ENCODE results near the gene SLC6A11.

Gene SLC6A11

DNA sequence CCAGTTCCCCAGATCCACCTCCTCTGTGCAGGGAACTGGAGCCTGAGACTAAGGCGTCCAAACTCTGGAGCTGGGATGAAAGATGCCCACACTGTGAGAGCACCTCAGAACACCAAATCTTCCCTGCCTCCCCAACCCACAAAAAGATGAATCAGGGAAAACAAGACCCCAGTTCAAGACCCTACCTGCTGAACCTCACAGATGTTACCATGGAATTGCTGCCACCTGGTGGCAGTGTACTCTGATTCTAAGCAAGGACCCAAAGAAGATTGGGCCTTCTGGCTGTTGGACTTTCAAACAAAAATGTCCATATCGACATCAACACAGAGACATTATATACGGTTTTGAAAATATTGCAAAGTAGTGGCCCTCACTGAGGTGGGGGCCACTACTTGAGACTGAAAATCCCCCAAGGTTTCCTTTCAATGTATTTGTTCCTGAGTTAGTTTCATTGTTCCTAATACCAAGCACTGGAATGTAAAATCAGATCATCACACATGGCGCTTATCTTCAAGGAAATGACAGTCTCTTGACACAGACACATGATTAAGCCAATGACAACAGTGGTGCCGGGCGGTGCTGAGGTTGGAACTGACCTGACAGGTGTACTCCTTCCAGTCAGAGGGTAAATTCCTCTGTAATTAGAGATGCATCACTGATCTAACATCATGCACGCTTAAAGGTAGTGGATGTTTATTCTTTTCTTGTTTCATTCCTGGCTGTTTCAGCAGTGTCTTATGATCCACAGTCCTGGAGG lies 67.6 kb downstream of the SLC6A11 start:
- DNase-seq (ENCODE audit: low read depth in 3 of 3, low spot score in 1 of 3): no peak

- DNase-seq (ENCODE audit: low read depth in 3 of 3, low spot score in 1 of 3): no peak
Observed at GRCh38 chr3:10887015-10887414, 71.0 kb downstream of the SLC6A11 start.

- DNase-seq (ENCODE audit: low read depth in 3 of 3, low spot score in 1 of 3): no peak
Observed at GRCh38 chr3:10888518-10889090, 72.6 kb downstream of the SLC6A11 start.

DNA sequence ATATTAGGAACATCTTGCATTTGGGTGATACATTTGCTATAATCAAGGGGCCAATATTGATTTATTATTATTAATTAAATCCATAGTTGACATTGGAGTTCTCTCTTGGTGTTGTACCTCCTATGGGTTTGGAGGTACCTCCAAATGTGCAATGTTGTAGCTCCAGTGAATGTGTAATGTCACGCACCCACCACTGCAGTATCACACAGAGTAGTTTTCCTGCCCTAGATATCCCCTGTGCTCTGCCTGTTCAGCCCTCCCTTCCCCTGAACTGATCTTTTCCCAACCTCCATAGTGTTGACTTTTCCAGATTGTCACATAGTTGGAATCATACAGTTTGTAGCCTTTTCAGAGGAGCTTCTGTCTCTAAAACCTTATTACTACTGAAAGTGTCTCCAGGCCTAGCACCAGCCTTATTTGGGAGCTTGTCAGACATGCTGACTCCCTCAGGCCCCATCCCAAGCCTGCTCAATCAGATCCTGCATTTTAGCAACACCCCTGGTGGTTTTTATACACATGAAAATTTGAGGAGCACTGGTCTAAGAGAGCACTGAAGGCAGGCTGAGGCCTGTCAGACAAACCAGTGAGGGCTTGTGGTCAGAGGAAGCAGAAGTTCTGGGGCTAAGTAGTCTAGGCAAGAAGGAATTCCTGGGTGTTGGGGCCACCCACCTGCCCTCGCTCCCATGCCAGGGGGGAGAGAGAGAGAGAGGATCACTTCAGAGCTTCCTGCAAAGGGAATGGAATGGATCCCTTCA lies 73.4 kb downstream of the SLC6A11 start:
- no peak for DNase-seq (ENCODE audit: low read depth in 3 of 3, low spot score in 1 of 3)

DNA sequence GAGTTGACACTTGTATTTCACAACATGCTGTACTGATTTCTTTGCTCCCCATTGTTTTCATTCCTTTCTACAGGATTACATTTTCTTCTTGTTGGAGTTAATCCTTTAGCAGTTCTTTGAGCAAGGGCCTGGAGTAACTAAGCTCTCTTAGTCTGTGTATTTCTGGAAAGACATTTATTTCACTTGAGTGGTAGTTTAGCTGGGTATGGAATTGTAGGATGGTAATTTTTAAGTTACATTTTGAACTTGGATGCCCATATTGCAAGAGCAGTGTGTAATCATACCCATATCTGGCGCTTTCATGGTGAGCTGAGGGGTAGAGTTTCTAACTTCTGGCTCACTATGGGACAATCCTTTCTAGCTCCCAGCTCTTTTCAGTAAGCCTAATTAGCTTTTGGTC lies 74.6 kb downstream of the SLC6A11 start:
- no peak for DNase-seq (ENCODE audit: low read depth in 3 of 3, low spot score in 1 of 3)

DNA sequence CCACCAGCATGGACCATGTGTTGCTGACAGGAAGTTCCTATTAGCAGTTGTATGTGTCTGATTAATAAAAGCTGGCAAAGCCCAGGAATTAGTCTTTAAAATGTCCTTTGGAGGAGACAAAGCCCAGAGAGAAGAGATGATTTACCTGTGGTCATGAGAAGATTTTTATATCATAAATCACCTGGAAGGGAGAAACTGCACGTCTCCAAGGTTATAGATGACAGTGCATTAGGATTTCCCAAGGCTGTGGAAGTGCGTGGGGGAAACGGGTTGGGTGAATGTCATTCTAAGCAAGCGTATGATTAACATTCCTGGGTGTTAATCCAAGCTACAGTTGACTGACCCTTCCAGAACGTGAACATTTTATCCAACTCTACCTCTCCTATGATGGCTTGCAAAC lies 76.6 kb downstream of the SLC6A11 start:
- no peak for DNase-seq (ENCODE audit: low read depth in 3 of 3, low spot score in 1 of 3)

DNA sequence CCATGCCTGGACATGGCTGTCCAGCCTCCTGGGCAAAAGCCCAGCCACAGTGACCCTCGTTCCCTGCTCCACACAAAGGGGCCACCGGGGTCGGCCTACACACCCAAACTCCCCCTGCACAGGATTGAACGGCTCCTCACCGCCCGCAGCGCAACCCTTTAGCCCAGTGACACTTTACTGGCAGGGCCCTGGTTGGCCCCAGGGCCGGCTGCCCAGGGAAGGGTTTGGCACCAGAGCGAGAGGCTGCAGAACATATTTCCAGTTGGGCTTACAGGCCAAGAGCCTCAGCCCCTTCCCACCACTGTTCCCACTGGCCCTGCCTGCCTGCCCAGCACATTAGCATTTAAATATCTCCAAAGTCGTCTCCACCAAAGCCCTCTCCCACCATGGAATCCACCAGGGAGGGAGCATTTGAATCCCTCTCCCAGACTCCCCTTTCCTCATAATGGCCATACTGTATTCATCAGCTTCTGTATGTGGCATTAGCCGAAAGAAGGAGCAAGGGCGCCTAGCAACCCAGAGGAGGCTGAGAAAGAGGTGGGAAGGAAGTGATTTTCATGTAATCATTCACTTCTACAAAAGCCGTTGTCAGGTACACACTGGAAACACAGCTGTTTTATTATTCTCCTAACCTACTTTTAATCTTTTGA lies 85.4 kb downstream of the SLC6A11 start:
- DNase-seq (ENCODE audit: low read depth in 3 of 3, low spot score in 1 of 3): no peak

- no peak for DNase-seq (ENCODE audit: low read depth in 3 of 3, low spot score in 1 of 3)
Observed at GRCh38 chr3:10907262-10907661, 91.2 kb downstream of the SLC6A11 start.

- no peak for DNase-seq (ENCODE audit: low read depth in 3 of 3, low spot score in 1 of 3)
Observed at GRCh38 chr3:10910367-10910766, 94.3 kb downstream of the SLC6A11 start.

GRCh38 chr3:10911350-10912002 lies 95.4 kb downstream of the SLC6A11 start:
- no peak for DNase-seq (ENCODE audit: low read depth in 3 of 3, low spot score in 1 of 3)

DNA sequence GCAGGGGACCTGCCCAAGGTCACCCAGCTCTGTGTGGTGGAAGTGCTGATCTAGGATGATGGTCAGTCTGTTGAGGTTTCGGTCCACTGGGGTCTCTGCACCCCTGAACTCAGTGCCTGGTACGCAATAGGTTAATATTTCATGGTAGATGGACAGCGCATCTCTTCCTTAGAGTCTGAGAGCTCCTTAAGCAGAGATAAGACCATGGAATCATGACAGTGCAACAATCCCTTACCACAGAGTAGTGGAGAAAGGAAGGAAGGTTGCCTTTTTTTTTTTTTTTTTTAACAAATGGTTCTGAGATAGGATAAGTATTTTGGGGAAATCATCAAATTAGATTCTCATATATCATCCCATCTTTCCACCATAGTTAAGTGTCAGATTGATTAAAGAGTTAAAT lies 96.8 kb downstream of the SLC6A11 start:
- no peak for DNase-seq (ENCODE audit: low read depth in 3 of 3, low spot score in 1 of 3)

DNA sequence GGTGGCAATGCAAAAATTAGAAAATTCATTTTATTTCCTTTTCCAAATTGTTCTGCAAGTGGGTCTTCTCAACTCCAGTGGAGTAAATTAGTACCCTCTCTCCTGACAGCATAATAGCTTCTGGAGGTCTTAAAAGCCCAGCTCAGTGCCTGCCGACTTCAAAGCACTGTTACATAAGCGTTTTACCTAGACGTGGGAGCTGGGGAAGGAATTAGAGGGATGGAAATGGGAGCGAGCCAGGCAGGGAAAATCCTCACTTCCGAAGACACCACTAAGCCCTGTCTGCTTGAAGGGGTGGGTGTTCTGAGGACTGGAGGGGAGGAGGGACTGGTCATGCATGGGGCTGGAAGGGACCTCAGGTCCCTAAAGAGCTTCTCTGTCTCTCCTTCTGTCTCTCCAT lies 99.3 kb downstream of the SLC6A11 start:
- no peak for DNase-seq (ENCODE audit: low read depth in 3 of 3, low spot score in 1 of 3)

DNA sequence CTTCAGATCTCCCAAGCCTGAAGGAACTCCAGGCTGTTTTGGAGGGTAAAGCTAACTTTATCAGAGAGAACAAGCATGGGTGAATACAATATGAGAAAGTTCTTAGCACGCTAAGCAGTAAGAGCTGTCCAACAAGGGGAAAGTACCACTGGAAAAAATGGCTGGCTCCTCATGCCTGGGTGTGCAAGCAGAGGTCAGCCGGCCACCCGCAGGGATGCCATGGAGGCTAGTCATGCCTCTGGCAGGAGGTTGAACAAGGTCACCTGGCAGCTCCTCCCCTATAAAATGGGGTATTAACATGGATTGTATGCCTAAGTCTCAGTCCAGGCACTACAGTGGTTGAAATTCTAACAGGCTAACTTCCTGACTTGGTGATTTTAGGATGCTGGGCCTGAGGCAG lies 101.1 kb downstream of the SLC6A11 start:
- DNase-seq (ENCODE audit: low read depth in 3 of 3, low spot score in 1 of 3): no peak

GRCh38 chr3:10918011-10918410 lies 102.0 kb downstream of the SLC6A11 start:
- no peak for DNase-seq (ENCODE audit: low read depth in 3 of 3, low spot score in 1 of 3)

GRCh38 chr3:10919636-10920035 lies 103.6 kb downstream of the SLC6A11 start:
- no peak for DNase-seq (ENCODE audit: low read depth in 3 of 3, low spot score in 1 of 3)

GRCh38 chr3:10925436-10926255 lies 109.6 kb downstream of the SLC6A11 start:
- DNase-seq (ENCODE audit: low read depth in 3 of 3, low spot score in 1 of 3): no peak

- DNase-seq (ENCODE audit: low read depth in 3 of 3, low spot score in 1 of 3): no peak
Observed at GRCh38 chr3:10926256-10926810, 110.3 kb downstream of the SLC6A11 start.

GRCh38 chr3:10926811-10927521 lies 110.9 kb downstream of the SLC6A11 start:
- DNase-seq (ENCODE audit: low read depth in 3 of 3, low spot score in 1 of 3): no peak

- no peak for DNase-seq (ENCODE audit: low read depth in 3 of 3, low spot score in 1 of 3)
Observed at GRCh38 chr3:10927551-10927950, 111.5 kb downstream of the SLC6A11 start.

All from stimulated activated CD4-positive, alpha-beta T cell treated with anti-CD3 and anti-CD28 coated beads, TNF-alpha, amount 100 ng/mL, for 1 hour (primary cell).